Measurements from ENCODE around the gene KCNIP4.

- TF ChIP-seq JUND (IDR thresholded peaks at IDR 0.05; ENCODE audit: low read length) (no peak), EP300 (IDR thresholded peaks at IDR 0.05; ENCODE audit: borderline replicate concordance in 1 of 2, low read depth in 2 of 2, low read length in 2 of 2) (no peak), CTCF (IDR thresholded peaks at IDR 0.05; ENCODE audit: control extremely low read depth in 1 of 3, insufficient read depth in 1 of 3, low read depth in 1 of 3, low read length in 3 of 3) (no peak), POLR2AphosphoS5 (IDR thresholded peaks at IDR 0.05; ENCODE audit: low read depth, low read length) (no peak), POLR2A (IDR thresholded peaks at IDR 0.05; ENCODE audit: control extremely low read depth in 1 of 2, low read depth in 2 of 2, low read length in 2 of 2) (no peak), EZH2 (IDR thresholded peaks at IDR 0.05; ENCODE audit: low read depth, low read length, severe bottlenecking) (no peak), EGR1 (IDR thresholded peaks at IDR 0.05; ENCODE audit: borderline replicate concordance, low read depth, low read length) (no peak), TAF7 (optimal IDR thresholded peaks at IDR 0.05; ENCODE audit: borderline replicate concordance, low read depth, low read length) (no peak)
Measured at GRCh38 chr4:21991562-21991961, 43.0 kb upstream of the KCNIP4 start.

Data from H1 (cell line).